ENCODE measurements around the gene GDPD3. TPM values are rescaled to one million over a fixed set of nuclear protein-coding genes. Genes with fewer than 3 reads are reported as not detected.
A peak's percentile ranks its signal among the peaks of the same experiment; 100 is the strongest.

GDPD3 gene
- total and polyA plus RNA-seq, 2 experiments from 2014 or later: 0.94 to 1.4 TPM

- TF ChIP-seq ZNF462 (CRISPR knock-in tag; IDR thresholded peaks at IDR 0.05) (no peak), CTCF (conservative IDR thresholded peaks at IDR 0.05; ENCODE audit: low read depth in 2 of 2) (no peak), ZNF114 (CRISPR knock-in tag; IDR thresholded peaks at IDR 0.05) (no peak), EZH2 (IDR thresholded peaks at IDR 0.05; ENCODE audit: low read depth, unreplicated experiment) (no peak), NANOG (IDR thresholded peaks at IDR 0.05; ENCODE audit: borderline replicate concordance) (no peak), POLR2AphosphoS5 (IDR thresholded peaks at IDR 0.05; ENCODE audit: low read depth) (no peak)
Measured at GRCh38 chr16:30078744-30079143, 34.6 kb downstream of the GDPD3 start (continued).

- ATAC-seq (no peak), DNase-seq (ENCODE audit: low spot score) (no peak)
- H3K27me3 Mint-ChIP-seq (ENCODE audit: insufficient read depth, low read depth, poor library complexity): peaks cover 21% of the 10 kb centered on the region
- Histone ChIP-seq H3K4me1 (ENCODE audit: insufficient read depth) (peaks cover 16% of the 10 kb centered on the region), H4K20me1 (replicated peaks; ENCODE audit: insufficient read depth) (peaks cover 25% of the 10 kb centered on the region), H3K4me2 (no peak overlapping the region), H3K27me3 (ENCODE audit: insufficient read depth) (no peaks in the 10 kb centered on the region), H3K27ac (ENCODE audit: low read depth) (no peak overlapping the region), H3K9me2 (ENCODE audit: insufficient read depth) (no peaks in the 10 kb centered on the region), H3F3A (replicated peaks; ENCODE audit: low read depth) (peaks cover 19% of the 10 kb centered on the region), H3K36me3 (ENCODE audit: insufficient read depth) (peaks cover 9% of the 10 kb centered on the region), H3K4me3 (no peak overlapping the region), H2AFZ (no peak overlapping the region), H3K79me2 (replicated peaks; ENCODE audit: insufficient read depth) (peaks cover 34% of the 10 kb centered on the region)
- H3K9me3 Mint-ChIP-seq: no peaks in the 10 kb centered on the region
- peaks cover 62% of the 10 kb centered on the region for H3K36me3 Mint-ChIP-seq (ENCODE audit: low read depth)
- peak overlapping the region; percentile 93 for H3K4me3 Mint-ChIP-seq
- no peak overlapping the region for H3K27ac Mint-ChIP-seq
- peaks cover 10% of the 10 kb centered on the region for H3K4me1 Mint-ChIP-seq
- no peak for TF ChIP-seq ETS1 (IDR thresholded peaks at IDR 0.05)
- no peak for TF ChIP-seq ZNF114 (CRISPR knock-in tag; IDR thresholded peaks at IDR 0.05)
- TF ChIP-seq POLR2AphosphoS5 (IDR thresholded peaks at IDR 0.05; ENCODE audit: low read depth): no peak
- TF ChIP-seq JUNB (IDR thresholded peaks at IDR 0.05; ENCODE audit: unreplicated experiment): no peak
- no peak for TF ChIP-seq NANOG (IDR thresholded peaks at IDR 0.05; ENCODE audit: borderline replicate concordance)
- no peak for TF ChIP-seq EZH2phosphoT487 (IDR thresholded peaks at IDR 0.05; ENCODE audit: unreplicated experiment)
- TF ChIP-seq EZH2 (IDR thresholded peaks at IDR 0.05; ENCODE audit: low read depth, unreplicated experiment): no peak
- no peak for TF ChIP-seq ZNF331 (CRISPR knock-in tag; IDR thresholded peaks at IDR 0.05; ENCODE audit: low read depth)
- no peak for TF ChIP-seq CTCF (conservative IDR thresholded peaks at IDR 0.05; ENCODE audit: low read depth in 2 of 2)
- no peak for TF ChIP-seq CREB1 (CRISPR knock-in tag; IDR thresholded peaks at IDR 0.05; ENCODE audit: low read depth)
Measured at GRCh38 chr16:30077656-30078055, 35.7 kb downstream of the GDPD3 start.
